GM11168 (cell line): ENCODE measurements around the gene PRAMEF11.
"Not testable (repeated sequence)": the region's sequence is repeated elsewhere in the genome, so short reads cannot be mapped to it uniquely, and the experiment has no call there.

ENCODE experiments used
- in situ Hi-C: fragments of 300-500 bp; cut with MboI; formaldehyde crosslinking; loops from one replicate; pipeline ENCODE4 v1.12.0; 2022; ENCODE audit warnings: low sequenced_read_pairs; ENCODE audit not compliant: unreplicated experiment

The PRAMEF11 gene

DNA sequence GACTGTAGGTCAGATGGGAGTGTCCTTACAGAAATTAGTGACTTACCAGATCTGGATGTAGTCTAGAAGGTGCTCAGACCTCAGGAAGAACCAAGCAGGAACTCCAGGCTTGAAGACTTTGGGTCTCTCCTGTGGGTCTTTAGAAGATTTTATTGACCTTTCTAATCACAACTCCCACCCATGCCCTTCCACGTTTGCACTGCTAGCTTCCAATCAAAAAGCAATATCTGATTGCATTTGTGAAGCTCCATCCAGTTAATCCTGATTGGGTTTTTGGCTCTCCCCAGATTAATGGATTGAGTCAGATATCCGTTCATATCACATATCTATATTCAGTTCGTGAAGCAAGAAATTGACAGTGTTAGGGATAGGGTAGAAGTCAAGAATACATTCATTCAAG is at the start of gene PRAMEF11:
Gene PRAMEF11, minus strand, starts transcription at position 101 of the 400 bp plus-strand sequence. CDS start 2,621 bp downstream, outside the sequence.
- in situ Hi-C loops = not testable (repeated sequence)

DNA sequence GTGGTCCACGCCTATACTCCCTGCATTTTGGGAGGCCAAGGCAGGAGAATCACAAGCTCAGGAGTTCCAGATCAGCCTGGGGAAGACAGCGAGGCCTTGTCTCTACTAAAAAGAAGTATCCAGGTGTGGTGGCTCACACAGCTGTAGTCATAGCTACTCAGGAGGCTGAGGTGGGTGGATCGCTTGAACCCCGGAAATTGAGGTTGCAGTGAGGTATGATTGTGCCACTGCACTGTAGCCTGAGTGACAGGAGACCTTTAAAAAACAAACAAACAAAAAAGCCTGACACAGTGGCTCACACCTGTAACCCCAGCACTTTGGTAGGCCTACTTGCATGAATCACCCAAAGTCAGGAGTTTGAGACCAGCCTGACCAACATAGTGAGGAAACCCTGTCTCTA is 47.2 kb upstream of the PRAMEF11 start:
- in situ Hi-C loops = loop anchor here (25.0 kb wide), 1 partner anchor 434 kb away; the partner anchor contains the start of genes PRAMEF15 and PRAMEF33

DNA sequence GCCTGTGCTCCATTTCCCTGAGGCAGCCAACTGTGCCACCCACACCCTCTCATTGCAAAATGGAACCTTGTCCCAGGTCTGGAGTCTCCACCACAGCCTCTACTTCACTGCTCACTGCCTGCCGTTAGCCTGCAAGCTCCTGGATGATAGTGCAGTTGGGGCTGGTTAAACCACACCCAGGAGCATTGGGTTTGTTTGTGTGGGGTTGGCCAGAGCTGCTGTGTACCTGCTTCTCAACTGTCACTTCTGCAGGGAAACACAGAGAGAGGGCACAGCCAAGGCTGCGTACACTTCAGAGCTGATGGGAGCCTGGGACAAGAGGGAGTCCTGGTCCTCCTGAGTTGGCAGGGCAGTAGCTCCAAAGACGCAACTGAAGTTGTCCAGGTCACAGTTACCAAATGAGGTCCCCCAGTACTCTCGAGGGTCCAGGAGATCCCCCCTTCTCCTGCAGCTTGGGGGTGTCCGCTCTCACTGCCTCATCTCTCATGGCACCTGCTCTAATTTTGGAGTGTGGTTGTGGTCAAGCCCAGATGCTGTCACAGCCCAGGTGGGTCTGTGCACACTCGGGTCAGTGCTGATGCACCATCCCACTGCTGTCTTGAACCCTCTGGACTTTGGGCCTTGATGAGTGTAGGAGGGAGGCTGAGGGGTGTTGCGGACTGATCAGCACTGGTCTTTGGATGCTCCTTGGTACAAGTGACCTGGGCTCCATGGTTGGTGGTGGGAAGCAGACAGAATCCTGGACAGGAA is 32.1 kb upstream of the PRAMEF11 start:
- in situ Hi-C loops = not testable (repeated sequence)

DNA sequence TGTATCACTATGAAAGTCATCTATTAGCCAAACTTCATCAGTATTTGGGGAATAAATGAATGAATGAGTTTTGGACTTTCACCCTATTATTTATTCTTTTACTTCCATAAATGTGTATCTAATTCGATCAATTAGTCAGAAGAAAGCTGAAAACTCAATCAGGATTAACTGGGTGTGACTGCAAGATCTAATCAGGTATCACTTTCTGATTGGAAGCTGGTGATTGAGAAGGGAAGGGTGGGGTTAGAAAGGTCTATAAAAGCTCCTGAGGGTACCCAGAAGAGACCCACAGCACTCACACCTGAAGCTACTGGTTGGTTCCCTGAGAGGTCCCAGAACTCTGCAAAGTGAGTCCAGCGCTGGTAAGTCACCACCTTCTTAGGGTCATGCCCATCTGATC is 25.6 kb upstream of the PRAMEF11 start, which contains the start of gene PRAMEF2:
Gene PRAMEF2, plus strand, starts transcription at position 301 of the 400 bp plus-strand sequence. CDS start 1,924 bp downstream, outside the sequence.
- in situ Hi-C loops = not testable (repeated sequence)

DNA sequence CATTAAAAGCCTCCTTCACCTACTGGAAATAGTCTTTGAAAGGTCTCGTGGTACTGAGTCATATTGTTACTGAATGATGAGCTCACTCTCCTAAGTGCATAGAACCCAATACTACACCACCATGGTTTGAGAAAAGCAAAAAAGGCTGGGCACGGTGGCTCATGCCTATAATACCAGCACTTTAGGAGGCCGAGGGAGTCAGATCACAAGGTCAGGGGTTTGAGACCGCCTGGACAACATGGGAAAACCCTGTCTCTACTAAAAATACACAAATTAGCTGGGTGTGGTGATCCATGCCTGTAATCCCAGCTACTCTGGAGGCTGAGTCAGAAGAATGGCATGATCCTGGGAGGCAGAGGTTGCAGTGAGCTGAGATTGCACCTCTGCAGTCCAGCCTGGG is 20.6 kb upstream of the PRAMEF11 start:
- in situ Hi-C loops = no loop called here

DNA sequence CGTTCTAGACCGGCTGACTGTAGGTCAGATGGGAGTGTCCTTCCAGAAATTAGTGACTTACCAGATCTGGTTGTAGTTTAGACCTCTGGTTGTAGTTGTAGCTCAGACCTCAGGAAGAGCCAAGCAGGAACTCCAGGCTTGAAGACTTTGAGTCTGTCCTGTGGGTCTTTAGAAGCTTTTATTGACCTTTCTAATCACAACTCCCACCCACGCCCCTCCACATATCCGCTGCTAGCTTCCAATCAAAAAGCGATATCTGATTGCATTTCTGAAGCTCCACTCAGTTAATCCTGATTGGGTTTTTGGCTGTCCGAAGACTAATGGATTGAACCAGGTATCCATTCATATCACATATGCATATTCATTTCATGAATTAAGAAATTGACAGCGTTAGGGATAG is 17.4 kb upstream of the PRAMEF11 start, which contains the start of gene HNRNPCL1:
Gene HNRNPCL1, minus strand, starts transcription at position 101 of the 400 bp plus-strand sequence. CDS start 431 bp downstream, outside the sequence.
- in situ Hi-C loops = loop anchor here (5.0 kb wide), 1 partner anchor 264 kb away; no protein-coding TSS in a partner anchor

DNA sequence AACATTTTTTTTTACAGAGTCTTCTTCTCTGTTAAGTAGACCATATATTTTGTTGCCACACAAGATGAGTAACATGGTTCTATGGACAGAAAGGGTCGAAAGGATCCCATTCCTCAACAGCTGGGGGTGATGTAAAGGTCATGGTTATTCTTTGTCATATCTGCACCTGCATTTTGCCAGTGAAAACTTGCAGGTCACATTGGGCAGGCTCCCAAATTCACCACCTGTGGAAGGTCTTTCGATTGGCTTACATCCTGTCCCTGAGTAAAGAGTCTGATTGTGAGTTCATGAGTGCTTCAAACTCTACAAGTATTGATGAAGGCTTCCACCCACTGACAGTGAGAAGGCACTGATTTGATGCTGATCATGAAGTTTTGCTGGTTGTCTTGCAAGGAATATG is 2.0 kb upstream of the PRAMEF11 start:
- in situ Hi-C loops = not testable (repeated sequence)

DNA sequence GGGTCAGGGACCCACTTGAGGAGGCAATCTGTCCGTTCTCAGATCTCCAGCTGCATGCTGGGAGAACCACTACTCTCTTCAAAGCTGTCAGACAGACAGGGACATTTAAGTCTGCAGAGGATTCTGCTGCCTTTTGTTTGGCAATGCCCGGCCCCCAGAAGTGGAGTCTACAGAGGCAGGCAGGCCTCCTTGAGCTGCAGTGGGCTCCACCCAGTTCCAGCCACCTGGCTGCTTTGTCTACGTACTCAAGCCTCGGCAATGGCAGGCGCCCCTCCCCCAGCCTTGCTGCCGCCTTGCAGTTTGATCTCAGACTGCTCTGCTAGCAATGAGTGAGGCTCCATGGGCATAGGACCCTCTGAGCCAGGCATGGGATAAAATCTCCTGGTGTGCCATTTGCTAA is 12.1 kb downstream of the PRAMEF11 start:
- in situ Hi-C loops = not testable (repeated sequence)

DNA sequence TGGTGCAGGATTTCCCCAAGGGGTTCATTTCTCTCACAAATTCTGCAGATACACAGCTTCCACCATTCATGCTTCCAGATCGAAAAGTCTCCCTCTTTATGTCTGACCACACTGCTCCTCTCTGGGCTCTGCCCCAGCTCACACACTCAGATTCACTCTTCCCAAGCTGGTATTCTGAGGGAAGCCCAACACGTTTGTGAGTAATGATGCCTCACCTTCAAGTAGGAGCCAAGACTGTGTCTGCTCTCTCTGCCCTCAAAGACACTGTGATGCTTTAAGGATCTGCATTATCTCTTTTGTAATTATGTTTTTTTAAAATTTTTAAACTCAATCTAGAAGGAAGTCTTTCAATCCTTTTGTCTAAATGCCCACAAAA is 19.8 kb downstream of the PRAMEF11 start:
- in situ Hi-C loops = no loop called here

DNA sequence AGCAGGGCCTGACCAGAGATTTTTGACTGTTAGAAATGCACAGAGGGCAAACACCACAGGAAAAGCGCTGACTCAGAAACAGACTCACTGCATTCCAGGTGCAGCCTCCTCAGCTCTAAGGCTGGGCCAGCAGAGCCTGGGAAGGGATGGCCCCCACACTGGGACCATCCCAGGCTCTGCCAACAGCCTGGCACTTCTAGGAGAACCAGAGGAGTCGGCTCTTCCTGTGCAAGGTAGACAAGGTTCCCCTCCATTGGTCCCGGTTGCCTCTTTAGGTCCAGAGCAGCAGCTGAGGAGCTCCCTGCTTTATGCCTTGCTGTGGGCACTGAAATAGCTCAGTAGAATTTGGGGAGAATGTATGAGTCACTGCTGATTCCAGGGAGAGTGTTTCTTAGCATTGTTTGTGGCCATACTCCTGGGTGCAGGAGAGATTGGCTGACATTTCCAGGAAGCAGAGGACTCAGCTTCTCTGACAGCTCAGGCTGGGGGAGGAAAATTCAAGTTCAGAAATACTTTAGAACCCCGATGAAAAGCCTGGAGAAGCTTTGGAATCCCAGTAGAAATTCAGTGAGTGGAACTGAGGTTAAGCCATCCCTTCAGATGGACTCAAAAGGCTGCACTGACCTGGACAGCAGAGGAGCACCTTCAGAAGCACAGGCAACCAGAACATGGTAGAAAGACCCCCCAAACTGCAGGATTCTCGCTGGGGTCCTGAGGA is 20.4 kb downstream of the PRAMEF11 start:
- in situ Hi-C loops = no loop called here

DNA sequence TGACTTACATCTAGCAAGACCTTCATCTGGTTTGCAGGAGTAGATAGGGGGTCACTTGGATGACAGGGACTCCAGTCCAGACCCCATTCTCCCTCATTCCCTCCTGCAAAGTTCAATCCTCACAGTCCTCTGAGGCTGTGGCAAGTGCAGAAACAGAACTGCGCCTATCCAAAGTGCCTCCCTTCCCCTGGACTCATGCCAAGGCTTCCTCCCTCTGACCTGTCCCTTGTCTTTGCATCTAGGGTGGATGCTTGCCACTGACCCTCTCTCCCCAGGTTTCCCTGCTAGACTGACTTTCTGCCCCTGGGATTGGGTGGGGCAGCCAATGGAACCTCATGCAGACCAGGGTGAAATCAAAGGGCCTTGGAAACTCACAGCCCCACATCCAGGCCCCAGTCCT is 21.3 kb downstream of the PRAMEF11 start:
- in situ Hi-C loops = no loop called here

DNA sequence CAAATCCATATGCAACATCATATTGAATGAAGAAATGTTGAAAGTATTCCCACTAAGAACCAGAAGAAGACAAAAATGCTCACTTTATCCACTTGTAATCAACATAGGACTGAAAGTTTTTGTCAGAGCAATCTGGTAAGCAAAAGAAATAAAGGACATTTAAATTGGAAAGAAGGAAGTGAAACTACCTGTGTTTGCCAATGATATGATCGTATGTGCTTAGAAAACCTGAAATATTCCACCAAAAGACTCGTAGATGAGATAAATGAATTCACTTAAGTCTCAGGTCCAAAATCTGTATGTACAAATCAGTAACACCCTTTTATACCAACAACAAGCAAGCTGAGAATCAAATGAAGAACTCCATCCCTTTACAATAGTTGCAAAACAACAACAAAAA is 31.5 kb downstream of the PRAMEF11 start:
- in situ Hi-C loops = no loop called here

DNA sequence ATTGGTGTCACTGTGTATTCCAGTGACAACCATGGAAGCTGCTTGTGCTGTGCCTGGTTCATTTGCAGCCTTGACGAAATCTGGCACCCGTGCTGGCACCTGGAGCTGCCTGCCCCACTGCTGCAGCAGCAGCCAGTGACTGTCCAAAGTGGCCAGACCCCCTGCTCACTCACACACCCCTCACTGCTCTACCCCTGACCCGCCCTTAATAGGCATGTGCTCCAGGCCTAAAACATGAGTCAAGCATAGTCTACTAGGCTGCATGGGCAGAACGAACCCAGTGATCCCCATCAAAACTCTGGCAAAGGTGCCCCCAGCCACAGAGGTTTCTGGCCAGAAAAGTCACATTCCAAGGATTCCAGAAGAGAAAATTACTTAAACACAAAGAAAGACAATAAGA is 32.3 kb downstream of the PRAMEF11 start:
- in situ Hi-C loops = no loop called here

DNA sequence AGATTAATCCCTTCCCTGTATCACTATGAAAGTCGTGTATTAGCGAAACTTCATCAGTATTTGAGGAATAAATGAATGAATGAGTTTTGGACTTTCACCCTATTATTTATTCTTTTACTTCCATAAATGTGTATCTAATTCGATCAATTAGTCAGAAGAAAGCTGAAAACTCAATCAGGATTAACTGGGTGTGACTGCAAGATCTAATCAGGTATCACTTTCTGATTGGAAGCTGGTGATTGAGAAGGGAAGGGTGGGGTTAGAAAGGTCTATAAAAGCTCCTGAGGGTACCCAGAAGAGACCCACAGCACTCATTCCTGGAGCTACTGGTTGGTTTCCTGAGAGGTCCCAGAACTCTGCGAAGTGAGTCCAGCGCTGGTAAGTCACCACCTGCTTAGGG is 40.1 kb downstream of the PRAMEF11 start, which contains the start of gene PRAMEF1:
Gene PRAMEF1, plus strand, starts transcription at position 301 of the 400 bp plus-strand sequence. CDS start 1,831 bp downstream, outside the sequence.
- in situ Hi-C loops = not testable (repeated sequence)

DNA sequence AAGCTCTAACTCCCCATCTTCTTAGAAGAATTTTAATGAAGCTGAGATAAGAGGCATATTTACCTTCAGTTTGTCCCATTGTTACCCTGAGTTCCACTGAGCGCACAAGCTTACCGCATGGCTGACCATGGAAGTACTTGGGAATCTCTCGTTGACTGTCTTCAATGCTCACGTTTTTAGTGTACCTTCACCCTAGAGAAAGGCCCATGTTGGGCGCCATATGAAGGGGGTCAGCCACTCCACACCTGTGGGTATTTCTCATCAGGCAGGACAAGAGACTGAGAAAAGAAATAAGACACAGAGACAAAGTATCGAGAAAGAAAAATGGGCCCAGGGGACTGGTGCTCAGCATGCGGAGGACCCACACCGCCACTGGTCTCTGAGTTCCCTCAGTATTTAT is 46.5 kb downstream of the PRAMEF11 start:
- in situ Hi-C loops = not testable (repeated sequence)

DNA sequence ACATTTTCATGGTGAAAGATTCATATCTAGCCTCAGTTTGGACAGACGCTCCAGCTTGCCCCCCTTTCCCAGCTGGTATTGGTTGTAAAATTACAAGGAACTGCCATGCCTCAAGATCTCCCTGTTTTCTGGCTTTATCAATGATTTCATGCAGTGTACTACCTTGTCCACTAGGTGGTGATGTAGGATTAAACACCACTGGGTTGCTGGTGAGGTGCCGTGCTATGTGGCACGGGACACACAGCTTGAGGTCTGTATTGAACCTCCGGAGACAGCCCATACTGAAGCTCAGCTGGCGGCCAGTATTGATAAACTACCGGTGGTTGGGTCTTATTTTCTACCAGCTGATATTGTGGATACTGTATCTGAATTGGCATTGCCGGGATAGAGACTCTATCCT is 47.4 kb downstream of the PRAMEF11 start:
- in situ Hi-C loops = not testable (repeated sequence)

DNA sequence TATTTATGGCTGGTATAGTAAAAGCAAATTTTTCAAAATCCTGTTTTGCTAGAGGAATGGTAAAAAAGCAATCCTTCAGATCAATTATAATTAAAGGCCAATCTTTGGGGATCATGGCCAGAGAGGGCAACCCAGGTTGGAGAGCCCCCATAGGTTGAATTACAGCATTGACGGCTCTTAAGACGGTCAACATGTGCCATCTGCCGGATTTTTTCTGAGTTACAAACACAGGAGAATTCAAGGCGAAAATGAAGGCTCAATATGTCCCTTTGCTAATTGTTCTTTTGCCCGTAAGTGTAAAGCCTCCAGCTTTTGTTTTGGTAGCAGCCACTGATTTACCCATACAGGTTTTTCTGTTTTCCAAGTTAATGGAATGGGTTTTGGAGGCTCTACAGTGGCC is 49.7 kb downstream of the PRAMEF11 start:
- in situ Hi-C loops = not testable (repeated sequence)

DNA sequence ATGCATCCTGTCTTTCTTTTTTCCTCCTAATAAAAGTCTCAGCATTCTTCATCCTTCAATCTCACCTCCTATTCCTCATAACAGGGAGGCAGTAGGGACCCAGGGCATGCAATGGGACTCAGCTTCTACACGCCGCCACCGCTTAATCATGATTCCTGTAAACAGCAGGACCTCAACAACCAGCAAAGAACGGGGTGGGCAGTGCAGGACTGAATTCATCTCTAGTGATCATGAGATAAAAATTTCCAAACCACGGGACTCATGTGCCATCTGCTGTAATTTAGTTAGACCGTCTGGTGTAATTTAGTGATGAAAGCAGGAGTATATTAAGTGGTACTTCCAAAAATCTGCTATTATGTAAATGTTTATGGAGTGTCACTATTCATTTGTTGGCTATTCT is 52.3 kb downstream of the PRAMEF11 start:
- in situ Hi-C loops = no loop called here

DNA sequence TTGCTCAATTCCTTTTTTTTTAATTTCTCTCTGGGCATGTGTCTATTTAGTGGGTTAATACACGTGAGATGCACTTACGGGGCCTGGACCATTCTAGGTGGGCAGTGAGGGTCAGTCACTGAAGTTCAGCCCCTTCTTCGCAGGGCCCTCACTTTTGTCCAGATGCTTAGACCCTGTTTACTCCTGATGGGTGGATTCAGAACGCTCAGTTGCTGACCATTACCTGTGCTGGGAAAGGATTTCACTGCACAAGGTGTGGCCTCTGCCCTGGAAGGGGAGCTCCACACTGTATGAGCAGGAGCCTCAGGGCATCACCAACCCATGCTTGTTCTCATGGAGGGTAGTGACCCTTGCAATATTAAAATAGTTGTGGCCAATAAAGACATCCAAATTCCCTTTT is 53.1 kb downstream of the PRAMEF11 start:
- in situ Hi-C loops = no loop called here

DNA sequence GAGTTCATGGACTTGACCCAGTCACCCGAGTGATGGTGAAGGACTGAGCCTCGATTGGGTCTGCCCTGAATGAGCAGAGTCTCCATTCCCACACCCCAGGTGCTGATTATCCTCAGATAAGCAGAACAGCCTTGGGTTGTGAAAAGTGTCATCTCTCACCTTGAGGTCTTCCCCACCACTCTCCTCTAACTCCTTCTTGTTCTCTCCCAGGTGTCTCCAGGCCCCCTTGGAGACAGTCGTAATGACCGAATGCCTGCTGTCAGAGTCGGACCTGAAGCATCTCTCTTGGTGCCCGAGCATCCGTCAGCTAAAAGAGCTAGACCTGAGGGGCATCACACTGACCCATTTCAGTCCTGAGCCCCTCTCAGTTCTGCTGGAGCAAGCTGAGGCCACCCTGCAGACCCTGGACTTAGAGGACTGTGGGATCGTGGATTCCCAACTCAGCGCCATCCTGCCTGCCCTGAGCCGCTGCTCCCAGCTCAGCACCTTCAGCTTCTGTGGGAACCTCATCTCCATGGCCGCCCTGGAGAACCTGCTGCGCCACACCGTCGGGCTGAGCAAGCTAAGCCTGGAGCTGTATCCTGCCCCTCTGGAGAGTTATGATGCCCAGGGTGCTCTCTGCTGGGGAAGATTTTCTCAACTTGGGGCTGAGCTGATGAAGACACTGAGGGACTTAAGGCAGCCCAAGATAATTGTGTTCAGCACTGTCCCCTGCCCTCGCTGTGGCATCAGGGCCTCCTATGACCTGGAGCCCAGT is 54.2 kb downstream of the PRAMEF11 start:
- in situ Hi-C loops = no loop called here
